Panc1 (cell line): ENCODE results near the gene SOX3.

Experiments
- POLR2AphosphoS5 ChIP-seq: IDR thresholded peaks from 2 replicates; pipeline ENCODE4 v1.6.1; 2012; ENCODE audit warnings: mild to moderate bottlenecking, low read depth, low read length, moderate library complexity
- REST ChIP-seq, 2 experiments: IDR thresholded peaks; 2 replicates each; pipeline ENCODE4 v1.6.1; 2011 to 2012; ENCODE audit warnings: low read depth in 2 of 2, control low read depth in 1 of 2, low read length in 1 of 2, mild to moderate bottlenecking in 1 of 2, moderate library complexity in 1 of 2; ENCODE audit not compliant: insufficient read depth in 1 of 2
- SIN3A ChIP-seq: IDR thresholded peaks from 2 replicates; pipeline ENCODE4 v1.6.1; 2012; ENCODE audit warnings: low read depth, mild to moderate bottlenecking, low read length, moderate library complexity, borderline replicate concordance; ENCODE audit not compliant: insufficient read depth
- TCF7L2 ChIP-seq: IDR thresholded peaks from 2 replicates; pipeline ENCODE4 v1.6.1; 2011; ENCODE audit warnings: mild to moderate bottlenecking, low read depth, low read length, inconsistent platforms
- TF ChIP-seq, protein P1 (sequence below): fragments of 450-650 bp; IDR thresholded peaks from 2 replicates; pipeline ENCODE4 v1.5.1; 2017; ENCODE audit warnings: mild to moderate bottlenecking

- TF ChIP-seq, protein P1, sequence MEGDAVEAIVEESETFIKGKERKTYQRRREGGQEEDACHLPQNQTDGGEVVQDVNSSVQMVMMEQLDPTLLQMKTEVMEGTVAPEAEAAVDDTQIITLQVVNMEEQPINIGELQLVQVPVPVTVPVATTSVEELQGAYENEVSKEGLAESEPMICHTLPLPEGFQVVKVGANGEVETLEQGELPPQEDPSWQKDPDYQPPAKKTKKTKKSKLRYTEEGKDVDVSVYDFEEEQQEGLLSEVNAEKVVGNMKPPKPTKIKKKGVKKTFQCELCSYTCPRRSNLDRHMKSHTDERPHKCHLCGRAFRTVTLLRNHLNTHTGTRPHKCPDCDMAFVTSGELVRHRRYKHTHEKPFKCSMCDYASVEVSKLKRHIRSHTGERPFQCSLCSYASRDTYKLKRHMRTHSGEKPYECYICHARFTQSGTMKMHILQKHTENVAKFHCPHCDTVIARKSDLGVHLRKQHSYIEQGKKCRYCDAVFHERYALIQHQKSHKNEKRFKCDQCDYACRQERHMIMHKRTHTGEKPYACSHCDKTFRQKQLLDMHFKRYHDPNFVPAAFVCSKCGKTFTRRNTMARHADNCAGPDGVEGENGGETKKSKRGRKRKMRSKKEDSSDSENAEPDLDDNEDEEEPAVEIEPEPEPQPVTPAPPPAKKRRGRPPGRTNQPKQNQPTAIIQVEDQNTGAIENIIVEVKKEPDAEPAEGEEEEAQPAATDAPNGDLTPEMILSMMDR, result no peak
- TF ChIP-seq REST (IDR thresholded peaks at IDR 0.05; ENCODE audit: insufficient read depth in 1 of 2, low read depth in 2 of 2, low read length in 1 of 2), result no peak
- no peak for TF ChIP-seq POLR2AphosphoS5
- no peak for TF ChIP-seq SIN3A
- TF ChIP-seq TCF7L2, result no peak
These were observed 2.5 kb upstream of the SOX3 start for GRCh38 chrX:140507223-140507981.
